Activated T-helper 2 cell treated with anti-CD3 and anti-CD28 coated beads, Interferon-gamma antibody, Interleukin-2, Interleukin-4, amounts not matched to agents 10 μg/mL and 5 μg/mL and 100 μg/mL, durations not matched to agents 14 hours and 24 hours and 36 hours (primary cell): ENCODE measurements around the gene TUBB4A. TPM values are rescaled to one million over a fixed set of nuclear protein-coding genes. Genes with fewer than 3 reads are reported as not detected.

Experiments used
- DNase-seq: peaks from one replicate; pipeline ENCODE4 v3.0.0; 2021; ENCODE audit warnings: low spot score
- H3K27ac Mint-ChIP-seq: one replicate; pipeline ENCODE4 v1.8.0; 2021; ENCODE audit warnings: mixed read lengths
- H3K27me3 Mint-ChIP-seq: one replicate; pipeline ENCODE4 v1.8.0; 2021; ENCODE audit warnings: low read depth, mixed read lengths
- H3K36me3 Mint-ChIP-seq: one replicate; pipeline ENCODE4 v1.8.0; 2021; ENCODE audit warnings: low read depth, mixed read lengths
- H3K4me1 Mint-ChIP-seq: one replicate; pipeline ENCODE4 v1.8.0; 2021; ENCODE audit warnings: low read depth, mixed read lengths
- H3K4me3 Mint-ChIP-seq: one replicate; pipeline ENCODE4 v1.8.0; 2021; ENCODE audit warnings: low read depth, mild to moderate bottlenecking, moderate library complexity, mixed read lengths
- H3K9me3 Mint-ChIP-seq: one replicate; pipeline ENCODE4 v1.8.0; 2021; ENCODE audit warnings: mixed read lengths
- intact Hi-C: fragments of 100-400 bp; cut with micrococcal nuclease; formaldehyde crosslinking; loops from one replicate; pipeline ENCODE4 v1.15.1; 2023
- total RNA-seq: library from RNA; stranded (reverse); gene quantifications from 2 replicates; pipeline ENCODE4 v1.2.3, GENCODE V29; 2022

The TUBB4A gene
- total RNA-seq, 1 donor from 2014 or later, result 7.9 TPM

DNA sequence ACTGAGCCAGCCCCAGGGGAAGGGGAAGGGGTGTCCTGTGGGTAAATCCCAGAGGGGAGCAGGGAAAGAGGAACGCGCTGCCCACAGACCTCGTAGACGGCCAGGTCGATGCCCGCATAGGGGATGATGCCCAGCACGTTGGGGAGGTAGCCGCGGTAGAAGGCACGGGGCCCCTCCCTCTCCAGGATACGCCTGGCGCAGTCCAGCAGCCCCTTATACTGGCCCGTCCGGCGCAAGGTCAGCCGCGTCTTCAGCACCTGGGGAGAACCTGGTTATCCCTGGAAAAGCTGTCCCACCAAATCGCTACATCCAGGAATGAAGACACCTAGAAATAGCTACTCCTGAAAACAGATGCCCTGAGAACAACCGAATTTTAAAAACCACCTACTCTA is 49.9 kb downstream of the TUBB4A start:
- no peaks in the 10 kb centered on the region for H3K27me3 Mint-ChIP-seq
- no peak for DNase-seq
- no peak overlapping the region for H3K27ac Mint-ChIP-seq
- peaks cover 57% of the 10 kb centered on the region for H3K36me3 Mint-ChIP-seq
- no peaks in the 10 kb centered on the region for H3K4me1 Mint-ChIP-seq
- peaks cover 19% of the 10 kb centered on the region for H3K9me3 Mint-ChIP-seq
- no peak overlapping the region for H3K4me3 Mint-ChIP-seq
- intact Hi-C loops, result no loop called here

DNA sequence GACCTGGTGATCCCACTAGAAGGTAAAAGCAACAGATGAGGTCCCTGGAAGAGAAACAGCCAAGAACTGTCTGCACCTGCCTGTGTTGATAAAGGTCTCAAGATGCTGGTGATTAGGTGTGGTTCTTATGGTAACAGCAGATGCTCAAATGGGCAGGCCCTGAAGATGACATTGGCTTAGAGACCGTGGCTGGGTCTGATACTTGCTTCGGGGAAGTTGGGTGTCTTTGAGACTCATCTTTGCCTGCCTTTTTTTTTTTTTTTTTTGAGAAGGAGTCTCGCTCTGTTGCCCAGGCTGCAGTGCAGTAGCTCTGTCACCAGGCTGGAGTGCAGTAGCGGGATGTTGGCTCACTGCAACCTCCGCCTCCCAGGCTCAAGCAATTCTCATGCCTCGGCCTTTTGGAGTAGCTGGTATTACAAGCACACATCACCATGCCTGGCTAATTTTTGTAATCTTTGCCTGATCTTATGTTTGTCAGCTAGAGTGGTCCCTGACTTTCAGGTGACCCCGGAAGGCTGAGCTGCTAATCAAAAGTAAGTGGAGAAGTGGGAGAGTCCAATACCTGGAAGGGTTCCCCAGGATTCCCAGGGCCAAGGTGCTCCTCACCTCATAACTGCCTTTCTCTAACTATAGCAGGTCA is 50.4 kb downstream of the TUBB4A start:
- intact Hi-C loops, result no loop called here
- Mint-ChIP-seq H3K27ac (no peak overlapping the region), H3K36me3 (peaks cover 57% of the 10 kb centered on the region), H3K27me3 (no peaks in the 10 kb centered on the region), H3K4me3 (no peak overlapping the region), H3K9me3 (peaks cover 19% of the 10 kb centered on the region), H3K4me1 (no peaks in the 10 kb centered on the region)
- no peak for DNase-seq

DNA sequence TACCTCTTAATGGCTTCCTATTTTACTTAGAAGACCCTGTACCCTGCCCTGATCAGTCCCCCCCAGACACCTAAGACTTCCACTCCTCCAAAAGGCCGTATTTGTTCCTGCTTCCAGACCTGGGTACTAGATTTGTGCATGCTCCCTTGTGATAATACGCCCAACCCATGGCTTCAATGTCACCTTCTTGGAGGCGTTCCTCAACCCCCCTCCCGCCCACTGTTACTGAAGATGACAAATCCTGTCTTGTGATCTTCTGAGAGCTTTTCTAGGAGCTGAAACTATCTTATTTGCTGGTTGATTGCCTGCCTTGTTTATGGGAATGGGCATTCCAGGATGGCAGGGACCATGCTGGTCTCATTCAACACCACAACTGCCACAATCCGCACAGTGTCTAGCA is 51.9 kb downstream of the TUBB4A start:
- intact Hi-C loops, result no loop called here
- no peak overlapping the region for H3K27ac Mint-ChIP-seq
- no peak overlapping the region for H3K4me3 Mint-ChIP-seq
- peaks cover 15% of the 10 kb centered on the region for H3K9me3 Mint-ChIP-seq
- no peaks in the 10 kb centered on the region for H3K4me1 Mint-ChIP-seq
- H3K36me3 Mint-ChIP-seq, result peaks cover 43% of the 10 kb centered on the region
- no peaks in the 10 kb centered on the region for H3K27me3 Mint-ChIP-seq
- no peak for DNase-seq

DNA sequence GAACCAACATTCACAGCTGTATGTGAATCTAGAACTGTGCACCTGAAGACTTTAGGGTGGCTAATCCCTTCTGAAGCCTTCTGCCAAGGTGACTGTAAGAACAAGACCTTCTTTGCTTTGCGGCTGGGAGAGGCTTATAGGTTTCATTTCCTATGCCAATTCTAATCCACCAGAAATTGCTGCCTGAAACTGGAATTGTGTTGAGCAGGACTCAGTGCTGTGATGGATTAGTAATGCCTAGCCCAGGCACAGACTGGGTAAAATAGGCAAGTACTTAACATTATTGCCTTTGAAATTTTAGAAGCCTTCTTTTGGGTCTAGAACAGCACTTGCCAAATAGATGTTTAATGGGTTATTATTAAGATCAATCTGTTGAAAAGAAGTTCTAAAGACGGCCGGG is 54.1 kb downstream of the TUBB4A start:
- no peak for DNase-seq
- no peaks in the 10 kb centered on the region for H3K27me3 Mint-ChIP-seq
- no peak overlapping the region for H3K27ac Mint-ChIP-seq
- no peaks in the 10 kb centered on the region for H3K9me3 Mint-ChIP-seq
- no peak overlapping the region for H3K4me3 Mint-ChIP-seq
- peaks cover 22% of the 10 kb centered on the region for H3K36me3 Mint-ChIP-seq
- intact Hi-C loops, result no loop called here
- no peaks in the 10 kb centered on the region for H3K4me1 Mint-ChIP-seq

- no peaks in the 10 kb centered on the region for H3K27me3 Mint-ChIP-seq
- intact Hi-C loops, result no loop called here
- peaks cover 7% of the 10 kb centered on the region for H3K36me3 Mint-ChIP-seq
- DNase-seq, result no peak
- H3K4me1 Mint-ChIP-seq, result no peaks in the 10 kb centered on the region
- H3K4me3 Mint-ChIP-seq, result no peak overlapping the region
- H3K27ac Mint-ChIP-seq, result no peak overlapping the region
- H3K9me3 Mint-ChIP-seq, result no peaks in the 10 kb centered on the region
These were observed 55.7 kb downstream of the TUBB4A start for GRCh38 chr19:6446452-6446851.

Other genes with a start within 250 kb of the TUBB4A start
- 58.7 and 61.8 TPM in 2 replicates for gene MLLT1, start 222.3 kb downstream of the TUBB4A start, total RNA-seq
- 0.11 TPM in 2 replicates for gene ACER1, start 168.7 kb downstream of the TUBB4A start, total RNA-seq
- gene CLPP, start 140.8 kb downstream of the TUBB4A start, total RNA-seq, result 175 and 183 TPM in 2 replicates
- gene ALKBH7, start 129.5 kb downstream of the TUBB4A start, total RNA-seq, result 33.0 and 35.9 TPM in 2 replicates
- 1.6 and 1.9 TPM in 2 replicates for gene PSPN, start 126.4 kb downstream of the TUBB4A start, total RNA-seq
- gene GTF2F1, start 109.1 kb downstream of the TUBB4A start, total RNA-seq, result 59.6 and 60.1 TPM in 2 replicates
- 405 and 413 TPM in 2 replicates for gene KHSRP, start 77.5 kb downstream of the TUBB4A start, total RNA-seq
- gene SLC25A41, start 68.5 kb downstream of the TUBB4A start, total RNA-seq, result 0.30 and 0.32 TPM in 2 replicates
- 20.1 and 27.3 TPM in 2 replicates for gene SLC25A23, start 42.5 kb downstream of the TUBB4A start, total RNA-seq
- gene CRB3, start 38.0 kb downstream of the TUBB4A start, total RNA-seq, result 0.46 TPM in 1 of 2 replicates, not detected in the other
- gene DENND1C, start 20.5 kb downstream of the TUBB4A start, total RNA-seq, result 64.3 and 70.0 TPM in 2 replicates
- gene TNFSF9, start 28.7 kb upstream of the TUBB4A start, total RNA-seq, result 6.9 and 7.4 TPM in 2 replicates
- 85.5 and 88.7 TPM in 2 replicates for gene CD70, start 88.8 kb upstream of the TUBB4A start, total RNA-seq
- 99.5 and 102 TPM in 2 replicates for gene TNFSF14, start 167.9 kb upstream of the TUBB4A start, total RNA-seq
- 4.4 and 6.3 TPM in 2 replicates for gene C3, start 218.3 kb upstream of the TUBB4A start, total RNA-seq
- gene GPR108, start 235.3 kb upstream of the TUBB4A start, total RNA-seq, result 90.4 and 95.4 TPM in 2 replicates
- gene TRIP10, start 237.4 kb upstream of the TUBB4A start, total RNA-seq, result 55.2 and 64.7 TPM in 2 replicates